Nephron progenitor cell (in vitro differentiated cells): Measurements from ENCODE around the gene PPP4C.

Source experiments
- DNase-seq: peaks from one replicate; pipeline ENCODE4 v3.0.0; 2021
- H3K27ac Mint-ChIP-seq: 2 replicates; pipeline ENCODE4 v1.8.0; 2021; ENCODE audit warnings: mild to moderate bottlenecking, moderate library complexity, mixed read lengths
- H3K27me3 Mint-ChIP-seq: 2 replicates; pipeline ENCODE4 v1.8.0; 2021; ENCODE audit warnings: mild to moderate bottlenecking, low read depth, mixed read lengths; ENCODE audit not compliant: poor library complexity
- H3K36me3 Mint-ChIP-seq: 2 replicates; pipeline ENCODE4 v1.8.0; 2021; ENCODE audit warnings: low read depth, mixed read lengths
- H3K4me1 Mint-ChIP-seq: 2 replicates; pipeline ENCODE4 v1.8.0; 2021; ENCODE audit warnings: mixed read lengths
- H3K4me3 Mint-ChIP-seq: 2 replicates; pipeline ENCODE4 v1.8.0; 2021; ENCODE audit warnings: mild to moderate bottlenecking, moderate library complexity, mixed read lengths
- H3K9me3 Mint-ChIP-seq: 2 replicates; pipeline ENCODE4 v1.8.0; 2021; ENCODE audit warnings: mild to moderate bottlenecking, moderate library complexity, mixed read lengths
- CTCF ChIP-seq: fragments of 200-600 bp; sonication (generic); IDR thresholded peaks from 2 replicates; pipeline ENCODE4 v1.5.0; 2021; ENCODE audit warnings: antibody characterized with exemption

Gene PPP4C

DNA sequence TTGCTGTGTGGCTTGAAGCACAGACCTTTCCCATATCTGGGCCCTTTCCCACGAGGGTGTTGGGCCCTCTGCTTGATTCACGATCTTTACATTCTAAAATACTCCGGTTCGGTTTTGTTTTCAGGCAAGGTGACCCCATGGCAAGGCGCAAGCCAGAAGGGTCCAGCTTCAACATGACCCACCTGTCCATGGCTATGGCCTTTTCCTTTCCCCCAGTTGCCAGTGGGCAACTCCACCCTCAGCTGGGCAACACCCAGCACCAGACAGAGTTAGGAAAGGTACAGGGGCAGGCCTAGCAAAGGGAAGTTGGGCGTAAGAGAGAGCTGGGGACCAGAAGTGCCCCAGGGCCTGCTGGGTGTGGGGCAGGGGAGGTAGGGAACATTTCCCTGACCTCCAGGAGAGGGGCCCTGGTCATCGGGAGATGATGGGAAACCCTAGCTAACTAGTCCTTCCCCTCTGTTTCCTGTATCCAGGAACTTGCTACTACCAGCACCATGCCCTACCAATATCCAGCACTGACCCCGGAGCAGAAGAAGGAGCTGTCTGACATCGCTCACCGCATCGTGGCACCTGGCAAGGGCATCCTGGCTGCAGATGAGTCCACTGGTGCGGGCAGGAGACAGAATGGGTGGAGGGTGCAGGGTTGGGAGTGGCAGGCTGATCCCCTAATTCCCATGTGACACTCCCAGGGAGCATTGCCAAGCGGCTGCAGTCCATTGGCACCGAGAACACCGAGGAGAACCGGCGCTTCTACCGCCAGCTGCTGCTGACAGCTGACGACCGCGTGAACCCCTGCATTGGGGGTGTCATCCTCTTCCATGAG, 8.8 kb upstream of the PPP4C start:
- DNase-seq = no peak
- Mint-ChIP-seq H3K27me3 (no peaks in the 10 kb centered on the region), H3K4me3 (peak overlapping the region; percentile 96), H3K9me3 (no peaks in the 10 kb centered on the region), H3K4me1 (peaks cover 57% of the 10 kb centered on the region), H3K27ac (peak overlapping the region; percentile 96), H3K36me3 (peaks cover 50% of the 10 kb centered on the region)
- TF ChIP-seq CTCF = no peak

- H3K36me3 Mint-ChIP-seq = peaks cover 56% of the 10 kb centered on the region
- no peaks in the 10 kb centered on the region for H3K27me3 Mint-ChIP-seq
- peak overlapping the region; percentile 96 for H3K4me3 Mint-ChIP-seq
- no peak for TF ChIP-seq CTCF
- H3K9me3 Mint-ChIP-seq = no peaks in the 10 kb centered on the region
- DNase-seq = no peak
- peak overlapping the region; percentile 94 for H3K27ac Mint-ChIP-seq
- peaks cover 57% of the 10 kb centered on the region for H3K4me1 Mint-ChIP-seq
These were observed 8.2 kb upstream of the PPP4C start for GRCh38 chr16:30067584-30067916.

GRCh38 chr16:30068333-30068732, 7.5 kb upstream of the PPP4C start:
- Mint-ChIP-seq H3K36me3 (peaks cover 61% of the 10 kb centered on the region), H3K4me3 (peak overlapping the region; percentile 73), H3K27me3 (no peaks in the 10 kb centered on the region), H3K4me1 (peaks cover 50% of the 10 kb centered on the region), H3K27ac (peak overlapping the region; percentile 78), H3K9me3 (no peaks in the 10 kb centered on the region)
- no peak for DNase-seq
- no peak for TF ChIP-seq CTCF

- H3K4me1 Mint-ChIP-seq = peaks cover 43% of the 10 kb centered on the region
- no peaks in the 10 kb centered on the region for H3K27me3 Mint-ChIP-seq
- no peaks in the 10 kb centered on the region for H3K9me3 Mint-ChIP-seq
- H3K4me3 Mint-ChIP-seq = peak overlapping the region; percentile 73
- peak overlapping the region; percentile 93 for H3K27ac Mint-ChIP-seq
- H3K36me3 Mint-ChIP-seq = peaks cover 66% of the 10 kb centered on the region
- TF ChIP-seq CTCF = peak; percentile 54
- no peak for DNase-seq
These were observed 6.8 kb upstream of the PPP4C start for GRCh38 chr16:30068750-30069610.

GRCh38 chr16:30069611-30070462, 6.0 kb upstream of the PPP4C start:
- no peak for DNase-seq
- Mint-ChIP-seq H3K9me3 (no peaks in the 10 kb centered on the region), H3K4me1 (peaks cover 39% of the 10 kb centered on the region), H3K27ac (peak overlapping the region; percentile 93), H3K36me3 (peaks cover 66% of the 10 kb centered on the region), H3K4me3 (peak overlapping the region; percentile 68), H3K27me3 (no peaks in the 10 kb centered on the region)
- no peak for TF ChIP-seq CTCF
